T-helper 1 cell treated with Interleukin-12 subunit alpha and Interleukin-12 subunit beta and Interleukin-4 antibody, amounts not matched to agents 30 μg/mL and 1 μg/mL, for 36 hours (primary cell): ENCODE measurements around the gene LINGO4.

Experiments
- H3K27ac Mint-ChIP-seq: one replicate; pipeline ENCODE4 v1.8.0; 2021; ENCODE audit warnings: mild to moderate bottlenecking, mixed read lengths
- H3K27me3 Mint-ChIP-seq: one replicate; pipeline ENCODE4 v1.8.0; 2021; ENCODE audit warnings: low read depth, mixed read lengths
- H3K36me3 Mint-ChIP-seq: one replicate; pipeline ENCODE4 v1.8.0; 2021; ENCODE audit warnings: low read depth, mixed read lengths
- H3K4me1 Mint-ChIP-seq: one replicate; pipeline ENCODE4 v1.8.0; 2021; ENCODE audit warnings: low read depth, mixed read lengths
- H3K4me3 Mint-ChIP-seq: one replicate; pipeline ENCODE4 v1.8.0; 2021; ENCODE audit warnings: mild to moderate bottlenecking, moderate library complexity, mixed read lengths
- H3K9me3 Mint-ChIP-seq: one replicate; pipeline ENCODE4 v1.8.0; 2021; ENCODE audit warnings: mixed read lengths

The LINGO4 gene

GRCh38 chr1:151839457-151840403, 34.5 kb upstream of the LINGO4 start, which contains the start of gene C2CD4D:
Gene C2CD4D (minus strand): TSS chr1:151839820. CDS start chr1:151838989, 831 bp downstream.
- no peaks in the 10 kb centered on the region for H3K27me3 Mint-ChIP-seq
- H3K4me1 Mint-ChIP-seq = peaks cover 34% of the 10 kb centered on the region
- H3K27ac Mint-ChIP-seq = peak within 1 kb of the TSS; percentile 82

DNA sequence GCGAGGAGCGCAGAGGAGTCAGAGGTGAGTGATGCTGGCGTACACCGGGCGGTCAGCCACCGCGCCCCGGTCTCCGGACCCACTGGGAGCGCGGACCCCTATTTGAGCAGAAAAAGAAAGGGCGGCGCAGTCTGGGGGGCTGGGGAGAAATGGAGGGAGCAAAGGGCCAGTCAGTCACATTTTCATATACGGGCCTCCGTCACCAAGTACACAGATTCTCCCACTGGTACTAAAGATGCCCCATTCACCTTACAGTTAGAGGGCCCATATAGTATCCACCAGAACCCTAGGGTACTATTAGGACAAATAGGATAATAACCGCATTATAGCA, 33.8 kb upstream of the LINGO4 start:
- Mint-ChIP-seq H3K27me3 (no peaks in the 10 kb centered on the region), H3K4me1 (peaks cover 33% of the 10 kb centered on the region), H3K36me3 (peaks cover 2% of the 10 kb centered on the region), H3K9me3 (no peaks in the 10 kb centered on the region), H3K27ac (peak overlapping the region; percentile 82), H3K4me3 (peak overlapping the region; percentile 78)

More at GRCh38 chr1:151839457-151840403, 34.5 kb upstream of the LINGO4 start, which contains the start of gene C2CD4D:
- Mint-ChIP-seq H3K4me3 (peak within 1 kb of the TSS; percentile 78), H3K9me3 (no peaks in the 10 kb centered on the region), H3K36me3 (peaks cover 2% of the 10 kb centered on the region)

- Mint-ChIP-seq H3K4me1 (peaks cover 39% of the 10 kb centered on the region), H3K4me3 (peak overlapping the region; percentile 78)
Observed at GRCh38 chr1:151838222-151839081, 33.2 kb upstream of the LINGO4 start.

GRCh38 chr1:151837884-151838221, 32.6 kb upstream of the LINGO4 start:
- Mint-ChIP-seq H3K4me3 (peak overlapping the region; percentile 68), H3K27me3 (no peaks in the 10 kb centered on the region), H3K36me3 (peaks cover 2% of the 10 kb centered on the region), H3K27ac (peak overlapping the region; percentile 69), H3K9me3 (no peaks in the 10 kb centered on the region), H3K4me1 (peaks cover 43% of the 10 kb centered on the region)

More at GRCh38 chr1:151838222-151839081, 33.2 kb upstream of the LINGO4 start:
- Mint-ChIP-seq H3K9me3 (no peaks in the 10 kb centered on the region), H3K27me3 (no peaks in the 10 kb centered on the region), H3K36me3 (peaks cover 2% of the 10 kb centered on the region), H3K27ac (peak overlapping the region; percentile 82)

DNA sequence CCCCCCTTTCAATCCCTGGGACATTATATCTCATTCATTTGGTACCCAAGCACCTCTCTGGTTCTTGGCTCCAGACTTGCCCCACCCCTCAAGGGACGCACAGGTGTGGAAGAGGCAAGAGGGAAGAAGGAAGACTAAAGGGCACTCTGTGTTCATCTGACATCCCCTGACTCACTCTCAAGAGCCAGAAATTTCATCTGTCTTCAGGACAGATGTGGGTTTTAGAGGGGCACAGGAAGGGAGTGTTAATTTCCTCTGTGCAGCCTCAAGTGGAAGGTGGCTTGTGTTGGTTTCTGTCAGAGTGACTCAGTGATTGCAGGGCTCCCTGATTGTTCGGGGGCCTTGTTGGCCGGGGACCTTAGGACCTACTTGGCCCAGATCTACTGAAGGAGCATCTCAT, 32.0 kb upstream of the LINGO4 start:
- Mint-ChIP-seq H3K4me3 (peak overlapping the region; percentile 68), H3K9me3 (no peaks in the 10 kb centered on the region), H3K4me1 (peaks cover 47% of the 10 kb centered on the region), H3K36me3 (peaks cover 2% of the 10 kb centered on the region), H3K27me3 (no peaks in the 10 kb centered on the region), H3K27ac (peak overlapping the region; percentile 69)

DNA sequence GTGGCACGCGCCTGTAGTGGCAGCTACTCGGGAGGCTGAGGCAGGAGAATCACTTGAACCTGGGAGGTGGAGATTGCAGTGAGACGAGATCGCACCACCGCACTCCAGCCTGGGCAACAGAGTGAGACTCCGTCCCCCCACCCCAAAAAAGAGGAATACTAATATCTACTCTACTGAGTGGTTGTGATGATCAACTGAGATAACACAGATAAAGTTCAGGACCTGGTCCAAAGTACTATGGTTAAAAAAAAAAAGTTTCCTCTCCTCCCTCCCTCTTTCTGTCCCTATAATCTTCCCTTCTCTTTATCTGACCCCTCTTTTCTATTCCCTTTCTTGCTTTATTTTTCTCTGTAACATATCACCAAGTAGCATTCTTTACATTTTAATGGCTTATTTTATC, 30.4 kb upstream of the LINGO4 start:
- no peak overlapping the region for H3K4me3 Mint-ChIP-seq
- H3K36me3 Mint-ChIP-seq = peaks cover 2% of the 10 kb centered on the region
- no peak overlapping the region for H3K27ac Mint-ChIP-seq
- peaks cover 48% of the 10 kb centered on the region for H3K4me1 Mint-ChIP-seq
- H3K27me3 Mint-ChIP-seq = no peaks in the 10 kb centered on the region
- H3K9me3 Mint-ChIP-seq = no peaks in the 10 kb centered on the region

DNA sequence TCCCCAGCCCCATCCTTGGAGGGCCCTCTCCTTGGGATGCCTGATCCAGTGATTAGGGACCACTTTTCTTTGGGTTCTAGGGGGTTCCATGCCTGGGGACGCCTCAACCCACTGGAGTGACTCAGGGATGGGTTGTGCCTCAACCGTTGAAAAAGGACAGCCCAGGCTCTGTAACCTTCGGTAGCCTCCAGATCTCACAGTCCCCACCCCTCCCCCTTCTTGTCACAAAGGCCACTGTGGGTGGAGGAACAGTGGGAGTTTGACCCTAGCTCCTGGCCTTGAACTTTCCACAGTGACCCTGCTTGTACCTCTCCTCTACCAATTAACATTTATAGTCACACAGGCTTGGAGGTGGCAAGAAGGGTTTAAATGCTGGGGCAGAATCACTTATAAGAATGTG, 29.0 kb upstream of the LINGO4 start:
- Mint-ChIP-seq H3K27me3 (no peaks in the 10 kb centered on the region), H3K4me3 (no peak overlapping the region), H3K36me3 (peaks cover 2% of the 10 kb centered on the region), H3K27ac (no peak overlapping the region), H3K9me3 (no peaks in the 10 kb centered on the region), H3K4me1 (peaks cover 53% of the 10 kb centered on the region)

GRCh38 chr1:151833172-151833900, 28.1 kb upstream of the LINGO4 start:
- Mint-ChIP-seq H3K9me3 (no peaks in the 10 kb centered on the region), H3K27me3 (no peaks in the 10 kb centered on the region), H3K36me3 (peaks cover 2% of the 10 kb centered on the region), H3K4me1 (peaks cover 57% of the 10 kb centered on the region), H3K4me3 (peak overlapping the region; percentile 47), H3K27ac (peak overlapping the region; percentile 43)

GRCh38 chr1:151832318-151832980, 27.2 kb upstream of the LINGO4 start:
- Mint-ChIP-seq H3K4me1 (peaks cover 58% of the 10 kb centered on the region), H3K9me3 (no peaks in the 10 kb centered on the region), H3K36me3 (peaks cover 2% of the 10 kb centered on the region), H3K27ac (peak overlapping the region; percentile 42), H3K4me3 (no peak overlapping the region), H3K27me3 (no peaks in the 10 kb centered on the region)

GRCh38 chr1:151831605-151832004, 26.4 kb upstream of the LINGO4 start, which contains the start of gene RORC:
Gene RORC (minus strand): TSS chr1:151831802. CDS start chr1:151831764, 38 bp downstream.
- H3K27ac Mint-ChIP-seq = peak within 1 kb of the TSS; percentile 91
- H3K4me1 Mint-ChIP-seq = peaks cover 52% of the 10 kb centered on the region
- H3K36me3 Mint-ChIP-seq = peaks cover 2% of the 10 kb centered on the region
- H3K4me3 Mint-ChIP-seq = peak within 1 kb of the TSS; percentile 15
- H3K27me3 Mint-ChIP-seq = no peaks in the 10 kb centered on the region
- H3K9me3 Mint-ChIP-seq = no peaks in the 10 kb centered on the region

DNA sequence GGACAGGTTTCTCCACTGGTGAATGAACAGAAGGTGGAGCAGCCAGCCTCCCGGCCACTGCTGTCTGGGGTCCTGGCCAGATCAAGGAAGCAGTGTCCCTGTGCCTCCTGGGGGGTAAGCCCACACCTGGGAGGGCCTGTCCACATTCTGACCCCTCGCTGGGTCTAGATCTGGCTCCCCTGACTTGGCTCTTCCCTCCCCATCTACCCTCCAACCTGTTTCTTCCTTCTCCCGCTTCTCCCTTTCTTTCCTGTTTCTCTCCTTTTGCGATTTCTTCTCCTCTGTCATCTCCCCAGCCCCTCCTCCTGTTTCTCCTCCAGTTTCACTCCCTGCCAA, 26.0 kb upstream of the LINGO4 start:
- H3K27me3 Mint-ChIP-seq = no peaks in the 10 kb centered on the region
- peak overlapping the region; percentile 15 for H3K4me3 Mint-ChIP-seq
- H3K9me3 Mint-ChIP-seq = no peaks in the 10 kb centered on the region
- H3K4me1 Mint-ChIP-seq = peaks cover 51% of the 10 kb centered on the region
- H3K36me3 Mint-ChIP-seq = no peaks in the 10 kb centered on the region
- H3K27ac Mint-ChIP-seq = peak overlapping the region; percentile 83

GRCh38 chr1:151830055-151830454, 24.8 kb upstream of the LINGO4 start:
- H3K27ac Mint-ChIP-seq = peak overlapping the region; percentile 91
- H3K36me3 Mint-ChIP-seq = no peaks in the 10 kb centered on the region
- no peaks in the 10 kb centered on the region for H3K27me3 Mint-ChIP-seq
- peaks cover 53% of the 10 kb centered on the region for H3K4me1 Mint-ChIP-seq
- no peaks in the 10 kb centered on the region for H3K9me3 Mint-ChIP-seq
- peak overlapping the region; percentile 75 for H3K4me3 Mint-ChIP-seq

DNA sequence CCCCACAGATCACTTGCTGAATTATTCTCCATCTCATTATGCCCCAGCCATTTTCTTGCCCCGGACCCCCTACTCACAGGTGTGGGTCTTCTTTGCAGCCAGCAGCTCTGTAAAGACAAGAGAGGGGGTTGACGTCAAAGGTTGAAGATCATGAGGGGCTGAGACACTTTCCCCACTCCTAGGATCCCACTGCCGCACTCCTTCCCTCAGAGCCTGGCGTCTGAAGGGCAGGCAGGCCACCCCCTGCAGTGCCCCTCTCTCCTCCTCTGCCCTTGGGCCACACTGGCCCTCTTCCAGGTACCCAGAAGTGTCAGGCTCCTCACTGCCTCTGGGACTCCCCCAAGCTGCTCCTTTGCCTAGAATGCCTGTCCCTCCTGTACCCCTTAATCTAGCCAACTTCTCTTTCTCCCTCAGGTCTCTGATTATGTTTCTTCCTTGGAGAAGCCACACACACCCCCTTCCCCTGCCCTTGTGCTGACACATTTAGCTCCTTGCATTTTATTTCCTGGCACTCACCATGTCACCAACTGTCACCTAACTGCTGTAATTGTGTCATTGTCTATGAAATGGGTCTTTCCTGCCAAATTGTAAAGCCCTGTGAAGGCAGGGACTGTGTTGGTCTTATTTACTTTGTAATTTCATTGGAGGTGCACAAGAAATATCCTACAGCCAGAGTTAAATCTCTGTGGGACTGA, 24.3 kb upstream of the LINGO4 start:
- peak overlapping the region; percentile 75 for H3K4me3 Mint-ChIP-seq
- H3K27ac Mint-ChIP-seq = peak overlapping the region; percentile 91
- H3K4me1 Mint-ChIP-seq = peaks cover 53% of the 10 kb centered on the region
- no peaks in the 10 kb centered on the region for H3K36me3 Mint-ChIP-seq
- no peaks in the 10 kb centered on the region for H3K27me3 Mint-ChIP-seq
- H3K9me3 Mint-ChIP-seq = no peaks in the 10 kb centered on the region
